Activated CD4-positive, alpha-beta T cell treated with anti-CD3 and anti-CD28 coated beads for 1 hour (primary cell): ENCODE measurements around the gene CTCF.
"Not testable (repeated sequence)": the region's sequence is repeated elsewhere in the genome, so short reads cannot be mapped to it uniquely, and the experiment has no call there.

Experiments used
- DNase-seq: peaks from one replicate; pipeline ENCODE4 v3.0.0-alpha.2; 2020

CTCF gene, protein sequence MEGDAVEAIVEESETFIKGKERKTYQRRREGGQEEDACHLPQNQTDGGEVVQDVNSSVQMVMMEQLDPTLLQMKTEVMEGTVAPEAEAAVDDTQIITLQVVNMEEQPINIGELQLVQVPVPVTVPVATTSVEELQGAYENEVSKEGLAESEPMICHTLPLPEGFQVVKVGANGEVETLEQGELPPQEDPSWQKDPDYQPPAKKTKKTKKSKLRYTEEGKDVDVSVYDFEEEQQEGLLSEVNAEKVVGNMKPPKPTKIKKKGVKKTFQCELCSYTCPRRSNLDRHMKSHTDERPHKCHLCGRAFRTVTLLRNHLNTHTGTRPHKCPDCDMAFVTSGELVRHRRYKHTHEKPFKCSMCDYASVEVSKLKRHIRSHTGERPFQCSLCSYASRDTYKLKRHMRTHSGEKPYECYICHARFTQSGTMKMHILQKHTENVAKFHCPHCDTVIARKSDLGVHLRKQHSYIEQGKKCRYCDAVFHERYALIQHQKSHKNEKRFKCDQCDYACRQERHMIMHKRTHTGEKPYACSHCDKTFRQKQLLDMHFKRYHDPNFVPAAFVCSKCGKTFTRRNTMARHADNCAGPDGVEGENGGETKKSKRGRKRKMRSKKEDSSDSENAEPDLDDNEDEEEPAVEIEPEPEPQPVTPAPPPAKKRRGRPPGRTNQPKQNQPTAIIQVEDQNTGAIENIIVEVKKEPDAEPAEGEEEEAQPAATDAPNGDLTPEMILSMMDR

GRCh38 chr16:67562526-67562917 lies at the start of gene CTCF:
Gene CTCF, plus strand, starts transcription at chr16:67562526. Its CDS starts 48,307 bp downstream, at chr16:67610833.
- DNase-seq: peak; percentile 78

- DNase-seq: not testable (repeated sequence)
Observed at GRCh38 chr16:67513892-67514291, 48.4 kb upstream of the CTCF start.

GRCh38 chr16:67514382-67514828 lies 47.9 kb upstream of the CTCF start:
- DNase-seq: peak; percentile 60

GRCh38 chr16:67516296-67517154 lies 45.8 kb upstream of the CTCF start:
- no peak for DNase-seq

- no peak for DNase-seq
Observed at GRCh38 chr16:67517155-67517445, 45.2 kb upstream of the CTCF start.

- DNase-seq: no peak
Observed at GRCh38 chr16:67517661-67518423, 44.5 kb upstream of the CTCF start.

DNA sequence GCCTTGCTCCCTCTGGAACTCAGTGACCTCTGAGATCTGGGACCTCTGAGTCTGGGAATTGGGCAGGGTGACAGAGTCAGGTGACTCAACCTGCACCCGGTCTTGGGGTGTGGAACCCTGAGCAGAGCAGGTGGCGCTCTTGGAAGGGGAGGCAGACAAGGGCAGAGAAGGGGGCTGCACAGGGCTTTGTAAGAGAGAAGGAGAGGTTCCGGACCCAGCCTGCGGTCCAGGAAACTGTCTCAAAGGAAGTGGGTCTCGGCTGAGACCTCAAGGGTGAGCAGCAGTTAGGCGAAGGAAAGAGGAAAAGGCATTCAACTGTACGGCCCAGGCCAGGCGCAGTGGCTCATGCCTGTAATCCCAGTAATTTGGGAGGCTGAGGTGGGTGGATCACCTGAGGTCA lies 43.6 kb upstream of the CTCF start:
- DNase-seq: no peak

DNA sequence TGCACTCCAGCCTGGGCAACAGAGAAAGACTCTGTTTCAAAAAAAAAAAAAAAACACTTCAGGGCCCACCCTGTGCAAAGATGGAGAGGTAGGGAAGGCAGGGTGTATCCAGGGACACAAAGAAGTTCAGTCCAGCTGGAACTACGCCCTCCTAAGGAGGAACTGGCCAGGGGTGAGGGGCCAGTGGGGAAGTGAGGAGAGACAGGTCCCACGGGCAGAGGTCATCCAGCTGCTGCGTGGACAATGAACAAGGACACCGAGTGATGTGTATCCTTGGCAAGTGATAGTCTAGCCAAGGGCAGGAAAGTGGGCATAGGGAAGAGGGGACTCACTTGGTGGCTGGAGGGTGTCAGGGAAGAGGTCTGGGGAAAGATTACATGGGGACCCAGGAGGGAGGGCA lies 43.1 kb upstream of the CTCF start:
- DNase-seq: no peak

DNA sequence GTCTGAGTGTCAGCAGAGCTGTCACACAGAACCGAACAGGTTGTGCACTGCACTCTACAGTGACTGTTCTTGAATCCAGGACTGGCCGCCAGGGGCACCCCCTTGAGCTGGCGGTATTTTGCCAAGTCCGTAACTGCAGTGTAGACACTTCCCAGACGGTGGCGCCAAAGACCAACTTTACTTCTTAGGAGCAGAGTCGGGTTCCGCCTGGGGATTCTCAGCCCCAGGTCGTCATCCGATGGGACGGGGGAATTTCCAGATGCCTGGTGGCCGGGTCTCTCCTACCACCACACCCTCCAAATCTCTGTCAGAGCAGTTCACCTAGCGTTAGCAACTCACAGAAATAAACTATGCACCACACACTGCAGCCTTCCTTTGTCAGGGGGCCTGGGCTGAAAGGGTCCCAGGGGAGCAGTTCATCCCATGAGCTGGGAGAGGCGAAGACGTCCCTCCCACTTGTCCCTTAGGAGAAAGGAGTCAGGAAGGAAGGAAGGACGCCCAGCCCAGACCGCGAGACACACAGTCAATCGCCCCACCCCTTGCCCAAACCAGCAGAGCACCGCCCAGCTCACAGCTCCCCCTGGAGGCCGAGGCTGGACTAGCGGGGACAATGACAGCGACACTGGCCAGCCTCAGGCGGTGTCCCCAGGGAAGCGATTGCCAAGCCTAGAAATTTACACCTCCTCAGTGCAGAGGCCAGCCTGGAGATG lies 41.1 kb upstream of the CTCF start:
- DNase-seq: peak; percentile 93

DNA sequence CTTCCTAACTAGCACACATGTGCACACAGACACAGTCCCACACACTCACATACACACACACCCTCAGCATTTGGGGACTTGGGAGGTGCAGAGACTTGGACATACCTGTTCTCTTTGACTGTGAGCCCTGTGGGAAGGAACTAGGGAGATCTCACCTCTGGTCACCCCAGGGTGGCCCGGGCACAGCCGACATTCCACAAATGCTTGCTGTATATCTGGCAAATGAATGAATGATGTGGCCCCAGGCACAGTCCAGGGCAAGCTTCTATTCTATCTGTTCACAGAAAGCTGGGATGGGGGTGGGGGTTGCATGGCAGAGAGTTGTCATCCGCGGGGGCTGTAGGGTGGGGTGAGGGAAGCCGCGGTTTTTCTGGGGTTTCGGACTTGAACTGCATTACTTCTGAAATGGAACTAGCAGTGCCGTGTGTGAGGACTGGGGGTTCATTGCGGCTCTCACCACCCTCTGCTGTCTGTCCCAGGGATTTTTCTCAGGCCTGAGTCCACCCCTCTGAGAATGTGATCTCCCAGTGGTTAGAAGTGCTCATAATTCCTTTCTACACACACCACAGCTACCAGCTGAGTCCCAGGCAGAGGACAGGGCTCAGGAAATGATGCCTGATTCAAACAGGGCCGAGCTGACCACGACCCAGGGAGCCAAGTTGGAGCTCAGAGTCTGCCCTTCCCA lies 37.0 kb upstream of the CTCF start:
- no peak for DNase-seq

DNA sequence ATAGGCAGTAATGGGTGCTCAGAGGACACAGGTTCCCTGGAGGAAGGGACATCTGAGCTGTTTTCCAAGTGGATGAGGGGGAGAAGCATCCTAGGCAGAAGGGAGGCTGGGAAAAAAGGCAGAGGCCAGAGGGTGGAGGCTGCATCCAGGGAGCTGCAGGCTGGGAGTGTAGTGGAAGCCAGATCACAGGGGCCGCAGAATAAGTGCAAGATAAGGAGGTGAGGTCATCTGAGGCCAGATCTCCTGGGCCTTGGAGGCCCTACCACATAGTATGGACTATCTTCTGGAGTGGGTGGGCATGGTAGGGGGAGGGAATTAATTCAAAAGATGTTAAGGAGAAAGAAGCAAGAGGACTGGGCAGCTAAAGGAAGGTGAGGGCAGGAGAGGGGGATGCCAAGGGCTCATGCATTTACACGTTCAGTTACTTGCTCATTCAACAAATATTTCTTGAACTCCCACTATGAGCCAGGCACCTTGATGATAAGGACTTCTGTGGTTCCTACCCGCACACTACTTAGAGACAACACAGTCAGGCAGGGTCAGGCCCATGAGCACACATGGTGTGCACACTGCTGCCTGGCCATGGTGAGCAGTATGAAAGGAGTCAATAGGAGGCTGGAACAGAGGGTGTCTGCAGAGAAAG lies 36.1 kb upstream of the CTCF start:
- DNase-seq: no peak

GRCh38 chr16:67528222-67528869 lies 34.0 kb upstream of the CTCF start, which contains the start of gene RIPOR1:
Gene RIPOR1, plus strand, starts transcription at chr16:67528829. Its CDS starts 9,618 bp downstream, at chr16:67538447.
- peak; percentile 36 for DNase-seq

GRCh38 chr16:67528870-67529581 lies 33.3 kb upstream of the CTCF start:
- no peak for DNase-seq

GRCh38 chr16:67529582-67530012 lies 32.7 kb upstream of the CTCF start:
- no peak for DNase-seq

- DNase-seq: no peak
Observed at GRCh38 chr16:67530013-67530939, 32.0 kb upstream of the CTCF start.

DNA sequence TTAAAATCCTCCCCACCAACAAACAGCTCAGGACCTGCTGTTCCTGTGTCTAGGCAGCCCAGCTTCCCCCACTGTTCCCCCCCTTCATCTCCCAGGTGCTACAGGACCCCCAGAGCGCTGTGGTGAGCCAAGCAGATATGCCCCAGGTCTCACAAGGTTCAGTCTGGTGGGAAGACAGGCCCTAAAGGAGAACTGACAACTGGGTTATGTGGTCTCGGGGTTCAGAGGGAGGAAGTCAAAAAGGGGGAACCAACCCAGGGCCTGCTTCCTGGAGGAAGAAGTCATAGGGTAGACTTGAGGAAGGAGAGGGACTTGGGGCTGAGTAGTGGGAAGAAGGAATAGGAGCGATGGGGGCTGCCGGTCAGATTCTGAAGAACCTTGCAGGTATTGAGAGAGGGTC lies 31.1 kb upstream of the CTCF start:
- DNase-seq: no peak

DNA sequence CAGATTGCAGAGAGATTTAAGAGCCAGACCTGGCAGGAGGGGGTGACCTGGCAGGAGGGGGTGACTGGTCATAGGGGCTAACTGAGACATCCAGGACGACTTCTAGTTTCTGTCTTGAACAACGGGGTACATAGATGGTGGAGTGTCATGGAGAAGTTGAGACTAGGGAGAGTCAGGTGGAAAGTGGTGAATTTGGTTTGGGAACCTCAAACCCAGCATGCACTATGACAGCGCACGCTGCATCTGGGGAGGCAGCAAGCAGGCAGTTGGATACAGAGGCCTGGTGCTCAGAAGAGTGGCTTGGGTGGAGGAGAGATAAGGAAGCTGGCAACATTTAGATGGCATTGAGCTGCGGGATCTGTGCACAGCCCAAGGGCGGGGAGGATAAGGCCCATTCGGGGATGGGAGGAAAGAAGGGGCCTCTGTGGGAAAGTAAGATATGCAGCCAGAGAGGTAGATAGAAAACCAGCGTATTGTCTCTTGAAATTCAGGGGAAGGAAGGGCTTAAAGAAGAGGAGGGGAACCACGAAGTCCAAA lies 29.2 kb upstream of the CTCF start:
- DNase-seq: no peak

DNA sequence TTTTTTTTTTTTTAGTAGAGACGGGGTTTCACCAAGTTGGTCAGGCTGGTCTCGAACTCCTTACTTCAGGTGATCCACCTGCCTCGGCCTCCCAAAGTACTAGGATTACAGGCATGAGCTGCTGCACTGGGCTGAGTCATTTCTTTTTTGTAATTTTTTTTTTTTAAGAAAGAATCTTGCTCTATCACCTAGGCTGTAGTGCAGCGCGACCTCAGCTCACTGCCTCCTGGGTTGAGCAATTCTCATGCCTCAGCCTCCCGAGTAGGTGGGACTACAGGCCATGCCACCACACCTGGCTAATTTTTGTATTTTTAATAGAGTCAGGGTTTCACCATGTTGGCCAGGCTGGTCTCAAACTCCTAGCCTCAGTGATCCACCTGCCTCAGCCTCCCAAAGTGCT lies 28.3 kb upstream of the CTCF start:
- DNase-seq: not testable (repeated sequence)
